NB4 (cell line): ENCODE data around the gene PODNL1.

Experiments used
- CTCF ChIP-seq: IDR thresholded peaks from one replicate; pipeline ENCODE4 v1.5.1; 2012; ENCODE audit warnings: low read depth, low read length
- MAX ChIP-seq: IDR thresholded peaks from 2 replicates; pipeline ENCODE4 v1.6.1; 2011; ENCODE audit warnings: low read depth, low read length

GRCh38 chr19:13888281-13888680 is 49.9 kb downstream of the PODNL1 start:
- no peak for TF ChIP-seq CTCF
- TF ChIP-seq MAX: no peak
